Activated CD8-positive, alpha-beta T cell treated with anti-CD3 and anti-CD28 coated beads for 36 hours (primary cell): Measurements from ENCODE around the gene ZNF117. TPM values are rescaled to one million over a fixed set of nuclear protein-coding genes. Genes with fewer than 3 reads are reported as not detected.

Source experiments
- ATAC-seq: fragments of 200-7000 bp; cut with Tn5 transposase; one replicate; pipeline ENCODE4 v1.10.0; 2021; ENCODE audit warnings: mild to moderate bottlenecking, moderate library complexity
- CTCF ChIA-PET: fragments of 350-600 bp; sonication (Branson Sonifier 250); formaldehyde crosslinking; loops from one replicate; lab custom pipeline; 2021; ENCODE audit warnings: antibody characterized with exemption; lab: Charles Lee
- POLR2A ChIA-PET: fragments of 350-600 bp; sonication (Branson Sonifier 250); formaldehyde crosslinking; loops from one replicate; lab custom pipeline; 2021; ENCODE audit warnings: antibody characterized with exemption; lab: Charles Lee
- DNase-seq: peaks from one replicate; pipeline ENCODE4 v3.0.0-alpha.2; 2020
- H3K27ac Mint-ChIP-seq: one replicate; pipeline ENCODE4 v1.8.0; 2021; ENCODE audit warnings: mild to moderate bottlenecking, mixed read lengths
- H3K27me3 Mint-ChIP-seq: one replicate; pipeline ENCODE4 v1.8.0; 2021; ENCODE audit warnings: mixed read lengths
- H3K36me3 Mint-ChIP-seq: one replicate; pipeline ENCODE4 v1.8.0; 2021; ENCODE audit warnings: low read depth, mixed read lengths
- H3K4me1 Mint-ChIP-seq: one replicate; pipeline ENCODE4 v1.8.0; 2021; ENCODE audit warnings: low read depth, mixed read lengths
- H3K4me3 Mint-ChIP-seq: one replicate; pipeline ENCODE4 v1.8.0; 2021; ENCODE audit warnings: mild to moderate bottlenecking, moderate library complexity, mixed read lengths
- H3K9me3 Mint-ChIP-seq: one replicate; pipeline ENCODE4 v1.8.0; 2021; ENCODE audit warnings: mixed read lengths
- CTCF ChIP-seq: fragments of 200-600 bp; IDR thresholded peaks from one replicate; pipeline ENCODE4 v1.8.0; 2022; ENCODE audit warnings: antibody characterized with exemption, mild to moderate bottlenecking
- intact Hi-C: fragments of 100-400 bp; cut with micrococcal nuclease; formaldehyde crosslinking; loops from one replicate; pipeline ENCODE4 v1.10.0; 2022
- total RNA-seq, 2 experiments: library from RNA; stranded (reverse); gene quantifications; one replicate each; pipeline ENCODE4 v1.2.3, GENCODE V29; 2021

ZNF117 gene
- total RNA-seq, 2 experiments from 2014 or later = 4.2 to 5.8 TPM

GRCh38 chr7:65001291-65001814, 10.5 kb upstream of the ZNF117 start:
- peaks cover 32% of the 10 kb centered on the region for H3K4me1 Mint-ChIP-seq
- intact Hi-C loops = no loop called here

GRCh38 chr7:64999165-65000004, 8.5 kb upstream of the ZNF117 start:
- DNase-seq (no peak), ATAC-seq (no peak)
- no peak for TF ChIP-seq CTCF
- intact Hi-C loops = no loop called here
- no peaks in the 10 kb centered on the region for H3K27me3 Mint-ChIP-seq
- CTCF ChIA-PET = no interaction called here
- no peak overlapping the region for H3K4me3 Mint-ChIP-seq
- POLR2A ChIA-PET = no interaction called here
- H3K27ac Mint-ChIP-seq = no peak overlapping the region
- peaks cover 72% of the 10 kb centered on the region for H3K36me3 Mint-ChIP-seq
- H3K9me3 Mint-ChIP-seq = peaks cover 57% of the 10 kb centered on the region
- H3K4me1 Mint-ChIP-seq = peaks cover 19% of the 10 kb centered on the region

More at GRCh38 chr7:65001291-65001814, 10.5 kb upstream of the ZNF117 start:
- H3K27me3 Mint-ChIP-seq = no peaks in the 10 kb centered on the region
- peaks cover 84% of the 10 kb centered on the region for H3K36me3 Mint-ChIP-seq
- H3K9me3 Mint-ChIP-seq = peaks cover 51% of the 10 kb centered on the region
- POLR2A ChIA-PET = no interaction called here
- ATAC-seq (no peak), DNase-seq (no peak)
- no peak overlapping the region for H3K4me3 Mint-ChIP-seq
- CTCF ChIA-PET = interaction anchor here (0.9 kb wide), 1 partner anchor 36 kb away, joined by 3 read pairs; no protein-coding TSS in a partner anchor
- H3K27ac Mint-ChIP-seq = no peak overlapping the region
- no peak for TF ChIP-seq CTCF

- intact Hi-C loops = no loop called here
- H3K4me1 Mint-ChIP-seq = peaks cover 13% of the 10 kb centered on the region
- H3K36me3 Mint-ChIP-seq = peaks cover 66% of the 10 kb centered on the region
- TF ChIP-seq CTCF = no peak
- ChIA-PET POLR2A (no interaction called here), CTCF (no interaction called here)
- peaks cover 60% of the 10 kb centered on the region for H3K9me3 Mint-ChIP-seq
- DNase-seq (no peak), ATAC-seq (no peak)
- H3K4me3 Mint-ChIP-seq = no peak overlapping the region
- H3K27me3 Mint-ChIP-seq = no peaks in the 10 kb centered on the region
- H3K27ac Mint-ChIP-seq = no peak overlapping the region
Observed at GRCh38 chr7:64998865-64999164, 8.0 kb upstream of the ZNF117 start.

GRCh38 chr7:64997927-64998391, 7.1 kb upstream of the ZNF117 start:
- H3K4me3 Mint-ChIP-seq = no peak overlapping the region
- no peak for TF ChIP-seq CTCF
- no peak for DNase-seq
- peaks cover 11% of the 10 kb centered on the region for H3K4me1 Mint-ChIP-seq
- peaks cover 65% of the 10 kb centered on the region for H3K36me3 Mint-ChIP-seq
- intact Hi-C loops = no loop called here
- no peak overlapping the region for H3K27ac Mint-ChIP-seq
- H3K27me3 Mint-ChIP-seq = no peaks in the 10 kb centered on the region
- peaks cover 62% of the 10 kb centered on the region for H3K9me3 Mint-ChIP-seq
- CTCF ChIA-PET = no interaction called here
- POLR2A ChIA-PET = no interaction called here
- ATAC-seq = no peak
